RKO (cell line): Measurements from ENCODE around the gene PIWIL4.
A peak's percentile ranks its signal among the peaks of the same experiment; 100 is the strongest.
"Not testable (repeated sequence)": the region's sequence is repeated elsewhere in the genome, so short reads cannot be mapped to it uniquely, and the experiment has no call there.

Experiments used
- DNase-seq: peaks from one replicate; pipeline ENCODE4 v3.0.0-alpha.2; 2016; ENCODE audit warnings: low spot score

PIWIL4 gene

GRCh38 chr11:94546886-94547285 is 20.3 kb upstream of the PIWIL4 start:
- peak; percentile 72 for DNase-seq

GRCh38 chr11:94549146-94549545 is 18.0 kb upstream of the PIWIL4 start:
- DNase-seq: no peak

- no peak for DNase-seq
Observed at GRCh38 chr11:94550513-94550912, 16.7 kb upstream of the PIWIL4 start.

GRCh38 chr11:94553938-94554337 is 13.2 kb upstream of the PIWIL4 start:
- peak; percentile 40 for DNase-seq

GRCh38 chr11:94555752-94556329 is 11.3 kb upstream of the PIWIL4 start:
- not testable (repeated sequence) for DNase-seq

- DNase-seq: no peak
Observed at GRCh38 chr11:94557421-94557820, 9.7 kb upstream of the PIWIL4 start.

GRCh38 chr11:94557992-94558391 is 9.2 kb upstream of the PIWIL4 start:
- DNase-seq: no peak

- DNase-seq: no peak
Observed at GRCh38 chr11:94558468-94558867, 8.7 kb upstream of the PIWIL4 start.

- DNase-seq: no peak
Observed at GRCh38 chr11:94558932-94559331, 8.2 kb upstream of the PIWIL4 start.

GRCh38 chr11:94559361-94559760 is 7.8 kb upstream of the PIWIL4 start:
- no peak for DNase-seq

- DNase-seq: no peak
Observed at GRCh38 chr11:94560834-94561233, 6.3 kb upstream of the PIWIL4 start.

- DNase-seq: peak; percentile 81
Observed at GRCh38 chr11:94563176-94563847, 3.9 kb upstream of the PIWIL4 start.

GRCh38 chr11:94563848-94564467 is 3.2 kb upstream of the PIWIL4 start:
- no peak for DNase-seq

- DNase-seq: no peak
Observed at GRCh38 chr11:94568200-94568599, 1.0 kb downstream of the PIWIL4 start.

- DNase-seq: no peak
Observed at GRCh38 chr11:94568717-94569116, 1.5 kb downstream of the PIWIL4 start.

GRCh38 chr11:94572975-94573374 is 5.8 kb downstream of the PIWIL4 start:
- DNase-seq: not testable (repeated sequence)

- no peak for DNase-seq
Observed at GRCh38 chr11:94574193-94574961, 7.2 kb downstream of the PIWIL4 start.

GRCh38 chr11:94576306-94576705 is 9.1 kb downstream of the PIWIL4 start:
- DNase-seq: no peak

GRCh38 chr11:94577841-94578240 is 10.7 kb downstream of the PIWIL4 start:
- DNase-seq: no peak

- no peak for DNase-seq
Observed at GRCh38 chr11:94581926-94582325, 14.8 kb downstream of the PIWIL4 start.

GRCh38 chr11:94583213-94583865 is 16.2 kb downstream of the PIWIL4 start:
- no peak for DNase-seq

- no peak for DNase-seq
Observed at GRCh38 chr11:94583866-94584500, 16.8 kb downstream of the PIWIL4 start.
